Hepatic stellate cell (primary cell): Measurements from ENCODE around the gene ALDOB.
A peak's percentile ranks its signal among the peaks of the same experiment; 100 is the strongest.

Experiments used
- DNase-seq: peaks from one replicate; pipeline ENCODE4 v3.0.0; 2011; ENCODE audit warnings: low spot score

Gene ALDOB

GRCh38 chr9:101435601-101436079 lies at the start of gene ALDOB:
TSS of gene ALDOB (minus strand) at chr9:101435774. CDS start at chr9:101430887, 4,887 bp downstream.
- DNase-seq = no peak

- DNase-seq = no peak
Observed at GRCh38 chr9:101484046-101484445, 48.5 kb upstream of the ALDOB start.

GRCh38 chr9:101481261-101481660 lies 45.7 kb upstream of the ALDOB start:
- no peak for DNase-seq

- DNase-seq = no peak
Observed at GRCh38 chr9:101480386-101480785, 44.8 kb upstream of the ALDOB start.

- DNase-seq = no peak
Observed at GRCh38 chr9:101479338-101480030, 43.9 kb upstream of the ALDOB start.

- no peak for DNase-seq
Observed at GRCh38 chr9:101478906-101479305, 43.3 kb upstream of the ALDOB start.

- no peak for DNase-seq
Observed at GRCh38 chr9:101478444-101478843, 42.9 kb upstream of the ALDOB start.

GRCh38 chr9:101477736-101478135 lies 42.2 kb upstream of the ALDOB start:
- no peak for DNase-seq

GRCh38 chr9:101477214-101477613 lies 41.6 kb upstream of the ALDOB start:
- peak; percentile 34 for DNase-seq

GRCh38 chr9:101476576-101477208 lies 41.1 kb upstream of the ALDOB start:
- DNase-seq = no peak

GRCh38 chr9:101472891-101473290 lies 37.3 kb upstream of the ALDOB start:
- no peak for DNase-seq

GRCh38 chr9:101470929-101471328 lies 35.4 kb upstream of the ALDOB start:
- no peak for DNase-seq

GRCh38 chr9:101470021-101470420 lies 34.4 kb upstream of the ALDOB start:
- DNase-seq = no peak

- no peak for DNase-seq
Observed at GRCh38 chr9:101469026-101469425, 33.5 kb upstream of the ALDOB start.

GRCh38 chr9:101468116-101468515 lies 32.5 kb upstream of the ALDOB start:
- no peak for DNase-seq

GRCh38 chr9:101467690-101468089 lies 32.1 kb upstream of the ALDOB start:
- DNase-seq = no peak

- DNase-seq = no peak
Observed at GRCh38 chr9:101466863-101467262, 31.3 kb upstream of the ALDOB start.

GRCh38 chr9:101465326-101465915 lies 29.8 kb upstream of the ALDOB start:
- DNase-seq = peak; percentile 61

- DNase-seq = no peak
Observed at GRCh38 chr9:101463397-101463796, 27.8 kb upstream of the ALDOB start.

GRCh38 chr9:101462558-101462957 lies 27.0 kb upstream of the ALDOB start:
- DNase-seq = peak; percentile 57

GRCh38 chr9:101460965-101461364 lies 25.4 kb upstream of the ALDOB start:
- no peak for DNase-seq

- peak; percentile 64 for DNase-seq
Observed at GRCh38 chr9:101458963-101459631, 23.5 kb upstream of the ALDOB start.

- no peak for DNase-seq
Observed at GRCh38 chr9:101457003-101457402, 21.4 kb upstream of the ALDOB start.
